IMR-90 (cell line): Measurements from ENCODE around the gene ENDOU. TPM values are rescaled to one million over a fixed set of nuclear protein-coding genes. Genes with fewer than 3 reads are reported as not detected.
A peak's percentile ranks its signal among the peaks of the same experiment; 100 is the strongest.

Experiments
- ATAC-seq: fragments of 200-7000 bp; cut with Tn5 transposase; 2 replicates; pipeline ENCODE4 v1.9.1; 2020; ENCODE audit warnings: low read depth, mild to moderate bottlenecking, moderate library complexity
- BruUV-seq: library from RNA; stranded (reverse); fragments of 400-500 nt; replicated peaks from 2 replicates; lab custom pipeline; 2021; lab: Mats Ljungman, UMichigan
- CTCF ChIA-PET: fragments of 300-600 bp; formaldehyde crosslinking; extraction: SDS; loops from one replicate; lab custom pipeline; 2021; ENCODE audit warnings: antibody characterized with exemption; lab: Yijun Ruan, JAX
- POLR2A ChIA-PET: fragments of 300-600 bp; sonication (Branson Sonifier 250); formaldehyde crosslinking; loops from one replicate; lab custom pipeline; 2022; ENCODE audit warnings: antibody characterized with exemption; ENCODE audit not compliant: unreplicated experiment; lab: Charles Lee
- DNase-seq: peaks from one replicate; pipeline ENCODE4 v3.0.0; 2013
- H2AFZ ChIP-seq: replicated peaks from 2 replicates; pipeline ENCODE3; 2013; ENCODE audit warnings: low read length, mild to moderate bottlenecking; ENCODE audit not compliant: poor library complexity
- H2AK5ac ChIP-seq: 2 replicates; pipeline ENCODE4 v1.6.1; 2013; ENCODE audit warnings: low read depth, low read length, inconsistent platforms
- H2AK9ac ChIP-seq: replicated peaks from 2 replicates; pipeline ENCODE3; 2013; ENCODE audit warnings: mild to moderate bottlenecking, low read depth, low read length, moderate library complexity; ENCODE audit not compliant: poor library complexity
- H2BK120ac ChIP-seq: 2 replicates; pipeline ENCODE4 v1.6.1; 2013; ENCODE audit warnings: low read depth, low read length, inconsistent platforms
- H2BK15ac ChIP-seq: 3 replicates; pipeline ENCODE4 v1.6.1; 2013; ENCODE audit warnings: low read depth, low read length, inconsistent platforms
- H2BK20ac ChIP-seq: 2 replicates; pipeline ENCODE4 v1.6.1; 2013; ENCODE audit warnings: low read depth, mild to moderate bottlenecking, inconsistent platforms, low read length, moderate library complexity
- H2BK5ac ChIP-seq: 2 replicates; pipeline ENCODE4 v1.6.1; 2013; ENCODE audit warnings: mild to moderate bottlenecking, low read depth, low read length, inconsistent platforms; ENCODE audit not compliant: poor library complexity, severe bottlenecking
- H3K14ac ChIP-seq: replicated peaks from 2 replicates; pipeline ENCODE4 v1.6.1; 2013; ENCODE audit warnings: low read depth, low read length, inconsistent platforms
- H3K18ac ChIP-seq: 2 replicates; pipeline ENCODE4 v1.6.1; 2013; ENCODE audit warnings: low read depth, low read length, control low read depth
- H3K23ac ChIP-seq: 2 replicates; pipeline ENCODE4 v1.6.1; 2013; ENCODE audit warnings: low read depth, low read length, inconsistent platforms
- H3K27ac ChIP-seq: 2 replicates; pipeline ENCODE4 v1.5.1; 2013; ENCODE audit warnings: mild to moderate bottlenecking, control low read depth, low read length; ENCODE audit not compliant: insufficient read depth
- H3K27me3 ChIP-seq: 2 replicates; pipeline ENCODE4 v1.6.1; 2013; ENCODE audit warnings: low read length; ENCODE audit not compliant: control insufficient read depth, insufficient read depth
- H3K36me3 ChIP-seq: 2 replicates; pipeline ENCODE4 v1.6.1; 2013; ENCODE audit warnings: low read length, mixed read lengths; ENCODE audit not compliant: control insufficient read depth, insufficient read depth
- H3K4ac ChIP-seq: 2 replicates; pipeline ENCODE4 v1.6.1; 2013; ENCODE audit warnings: low read depth, low read length, inconsistent platforms
- H3K4me1 ChIP-seq: 2 replicates; pipeline ENCODE4 v1.6.1; 2013; ENCODE audit warnings: low read length, mixed read lengths; ENCODE audit not compliant: control insufficient read depth, insufficient read depth
- H3K4me2 ChIP-seq: 2 replicates; pipeline ENCODE4 v1.6.1; 2013; ENCODE audit warnings: low read depth, mild to moderate bottlenecking, control low read depth, low read length, moderate library complexity
- H3K4me3 ChIP-seq: 2 replicates; pipeline ENCODE4 v1.5.1; 2013; ENCODE audit warnings: low read depth, mild to moderate bottlenecking, control low read depth, low read length, moderate library complexity; ENCODE audit not compliant: insufficient read depth
- H3K56ac ChIP-seq: 2 replicates; pipeline ENCODE4 v1.6.1; 2013; ENCODE audit warnings: low read length, inconsistent platforms; ENCODE audit not compliant: insufficient read depth; ENCODE audit errors: extremely low read depth
- H3K79me1 ChIP-seq, 2 experiments: 2 replicates each; pipeline ENCODE4 v1.6.1; 2013; ENCODE audit warnings: low read length in 2 of 2, inconsistent platforms in 1 of 2, low read depth in 1 of 2
- H3K9ac ChIP-seq: 2 replicates; pipeline ENCODE4 v1.6.1; 2013; ENCODE audit warnings: low read depth, low read length, control low read depth
- H3K9me1 ChIP-seq: 2 replicates; pipeline ENCODE4 v1.6.1; 2013; ENCODE audit warnings: low read length, inconsistent platforms; ENCODE audit not compliant: insufficient read depth
- H3K9me3 ChIP-seq: 2 replicates; pipeline ENCODE4 v1.6.1; 2013; ENCODE audit warnings: low read length; ENCODE audit not compliant: control insufficient read depth, insufficient read depth
- H4K20me1 ChIP-seq: 2 replicates; pipeline ENCODE4 v1.6.1; 2013; ENCODE audit warnings: low read length, inconsistent platforms; ENCODE audit not compliant: insufficient read depth
- H4K5ac ChIP-seq: 2 replicates; pipeline ENCODE4 v1.6.1; 2013; ENCODE audit warnings: mild to moderate bottlenecking, low read depth, low read length, control low read depth
- H4K8ac ChIP-seq, 2 experiments: 2 replicates each; pipeline ENCODE4 v1.6.1; 2013; ENCODE audit warnings: low read depth in 2 of 2, low read length in 2 of 2, control low read depth in 1 of 2, inconsistent platforms in 1 of 2
- H4K91ac ChIP-seq: 2 replicates; pipeline ENCODE4 v1.6.1; 2013; ENCODE audit warnings: low read depth, low read length, inconsistent platforms; ENCODE audit not compliant: insufficient read depth
- CEBPB ChIP-seq: IDR thresholded peaks from 2 replicates; pipeline ENCODE4 v1.6.1; 2012; ENCODE audit warnings: low read depth, low read length, improper control_type of control experiment
- FOS ChIP-seq: fragments of 150-350 bp; IDR thresholded peaks from 2 replicates; pipeline ENCODE4 v1.6.1; 2016; ENCODE audit warnings: low read depth, low read length
- MAFK ChIP-seq: IDR thresholded peaks from 2 replicates; pipeline ENCODE4 v1.6.1; 2012; ENCODE audit warnings: low read depth, low read length, improper control_type of control experiment
- NFE2L2 ChIP-seq: fragments of 150-350 bp; IDR thresholded peaks from 2 replicates; pipeline ENCODE4 v1.6.1; 2016; ENCODE audit warnings: low read depth, mild to moderate bottlenecking, low read length
- POLR2A ChIP-seq: IDR thresholded peaks from 2 replicates; pipeline ENCODE4 v1.6.1; 2012; ENCODE audit warnings: mild to moderate bottlenecking, low read depth, low read length
- RCOR1 ChIP-seq: IDR thresholded peaks from 2 replicates; pipeline ENCODE4 v1.6.1; 2012; ENCODE audit warnings: mild to moderate bottlenecking, low read length, improper control_type of control experiment; ENCODE audit not compliant: insufficient replicate concordance
- SMC3 ChIP-seq: fragments of 150-350 bp; IDR thresholded peaks from 2 replicates; pipeline ENCODE4 v1.6.1; 2016; ENCODE audit warnings: low read depth, mild to moderate bottlenecking, antibody characterized with exemption, low read length, moderate library complexity
- WGBS, 2 experiments: methylation state at CpG; one replicate each; pipeline versions ENCODE4 v1.1.5 to v1.1.7; 2013; ENCODE audit warnings: missing lambda C conversion rate in 2 of 2; ENCODE audit not compliant: insufficient read length in 1 of 2; ENCODE audit errors: extremely low coverage in 2 of 2; 5-methylcytosine and 5-hydroxymethylcytosine counted together
- dilution Hi-C: fragments of 300-500 bp; cut with HindIII; formaldehyde crosslinking; loops from one replicate; pipeline ENCODE4 v1.14.3; 2018; ENCODE audit warnings: low sequenced_read_pairs; ENCODE audit not compliant: unreplicated experiment
- in situ Hi-C: fragments of 300-500 bp; cut with MboI; formaldehyde crosslinking; loops from 3 replicates; pipeline ENCODE4 v1.14.3; 2019; ENCODE audit warnings: low sequenced_read_pairs, inconsistent platforms, mixed read lengths
- intact Hi-C: fragments of 100-400 bp; cut with micrococcal nuclease; formaldehyde crosslinking; loops from 2 replicates; pipeline ENCODE4 v1.10.0; 2022
- polyA plus RNA-seq, 3 experiments: library from polyadenylated mRNA; depleted of rRNA; stranded (reverse); fragments of >200 nt; gene quantifications; 2 replicates each; pipeline ENCODE4 v1.2.3, GENCODE V29; 2012; ENCODE audit warnings: low replicate concordance in 1 of 3
- total RNA-seq: library from RNA; depleted of rRNA; stranded (reverse); fragments of >200 nt; gene quantifications from 2 replicates; pipeline ENCODE4 v1.2.3, GENCODE V29; 2012
- TF ChIP-seq, protein P1 (sequence below): conservative IDR thresholded peaks from 2 replicates; pipeline ENCODE4 v1.5.1; 2012; ENCODE audit warnings: mild to moderate bottlenecking, low read depth, low read length, improper control_type of control experiment

The ENDOU gene
- total and polyA plus RNA-seq, 2 of the 4 experiments (the other 2 are of a cell fraction) = under 0.01 to 0.09 TPM

DNA sequence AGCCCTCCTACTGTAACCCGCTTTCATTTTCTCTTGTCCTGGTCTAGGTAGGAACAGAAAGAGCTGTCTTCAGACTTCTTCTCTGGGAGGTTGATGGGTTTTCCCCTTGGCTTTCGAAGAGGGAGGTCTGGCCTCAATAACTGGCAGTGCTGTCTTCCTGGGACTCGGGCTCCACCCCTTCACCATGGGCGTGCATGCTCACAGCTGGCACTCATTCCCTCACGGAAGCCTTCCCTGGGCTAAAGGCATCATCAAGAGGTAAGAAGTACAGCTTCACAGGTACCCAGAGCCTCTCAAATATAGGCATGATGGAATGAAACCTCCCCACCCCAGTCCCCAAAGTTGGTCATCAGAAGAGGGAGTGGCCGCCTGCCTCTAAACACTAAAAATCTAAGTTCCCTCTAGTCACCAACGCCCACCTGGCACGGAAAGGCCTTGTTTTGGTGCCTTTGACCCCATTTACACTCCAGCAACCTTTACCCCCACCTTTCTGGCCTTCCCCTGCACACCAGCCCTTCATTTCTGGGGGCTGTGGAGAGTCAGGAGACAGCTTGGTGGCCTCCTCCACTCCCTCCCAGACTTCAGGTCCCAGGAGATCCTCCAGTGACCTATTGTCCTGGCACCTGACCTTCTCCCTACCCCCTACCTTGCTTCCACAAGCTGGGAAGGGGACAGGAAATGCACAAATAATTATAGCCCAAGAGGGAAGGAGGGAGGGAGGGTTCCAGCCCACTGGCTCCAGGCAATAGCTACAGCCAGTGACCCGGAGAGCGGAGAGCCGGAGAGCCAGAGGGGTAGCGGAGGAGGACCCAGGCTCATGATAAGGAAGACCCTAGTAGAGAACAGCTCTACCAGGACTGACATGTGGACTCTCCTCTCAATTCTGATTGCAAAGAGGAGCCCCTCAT lies 30.6 kb upstream of the ENDOU start (continued):
- TF ChIP-seq SMC3 (no peak), POLR2A (no peak)

DNA sequence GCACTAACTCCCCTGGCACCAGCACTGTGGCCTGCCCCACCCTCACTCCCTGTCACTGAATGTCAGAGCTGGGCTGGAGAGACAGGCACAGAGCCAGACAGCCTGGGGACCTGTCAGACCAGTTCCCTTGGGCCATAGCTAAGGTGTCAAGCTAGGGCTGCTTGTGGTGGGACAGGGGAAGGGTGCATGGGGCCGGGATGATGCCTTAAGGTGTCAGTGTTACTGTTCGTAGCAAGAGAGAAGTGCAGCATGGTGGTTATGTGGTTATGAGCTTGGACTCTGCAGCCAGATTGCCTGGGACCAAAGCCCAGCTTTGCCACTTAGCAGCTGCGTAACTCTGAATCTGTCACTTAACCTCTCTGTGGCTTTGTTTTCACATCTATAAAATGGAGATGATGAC lies 29.6 kb upstream of the ENDOU start:
- dilution Hi-C loops = no loop called here
- Histone ChIP-seq H2BK15ac (no peak overlapping the region), H2BK5ac (no peak overlapping the region), H3K23ac (no peak overlapping the region), H2AK5ac (0 out of 2 replicates have a peak overlapping the region, but pooled peaks have one; percentile 9), H2AFZ (no peak overlapping the region), H4K5ac (no peak overlapping the region), H3K4ac (no peak overlapping the region; the same call in 1 of the 2 replicates), H3K4me3 (no peak overlapping the region), H4K20me1 (no peaks in the 10 kb centered on the region), H2BK20ac (no peak overlapping the region), H2BK120ac (no peak overlapping the region), H3K79me1 (no peaks in the 10 kb centered on the region), H3K9me3 (no peaks in the 10 kb centered on the region), H3K27me3 (no peaks in the 10 kb centered on the region), H3K56ac (no peak overlapping the region), H3K4me2 (no peak overlapping the region), H3K9ac (no peak overlapping the region), H4K8ac (no peak overlapping the region), H2AK9ac (no peak overlapping the region), H3K36me3 (no peaks in the 10 kb centered on the region), H3K4me1 (peaks cover 21% of the 10 kb centered on the region), H3K9me1 (peaks cover 13% of the 10 kb centered on the region; the same call in 1 of the 2 replicates), H3K18ac (no peak overlapping the region), H3K27ac (no peak overlapping the region), H4K91ac (no peak overlapping the region), H3K14ac (no peak overlapping the region)
- BruUV-seq = no TSS peak
- 100% methylated on average over 1 of the region's 3 CpGs; no CpG with 5 or more reads in 1 of the 2 experiments for WGBS, 2 experiments
- in situ Hi-C loops = no loop called here
- TF ChIP-seq, protein P1, sequence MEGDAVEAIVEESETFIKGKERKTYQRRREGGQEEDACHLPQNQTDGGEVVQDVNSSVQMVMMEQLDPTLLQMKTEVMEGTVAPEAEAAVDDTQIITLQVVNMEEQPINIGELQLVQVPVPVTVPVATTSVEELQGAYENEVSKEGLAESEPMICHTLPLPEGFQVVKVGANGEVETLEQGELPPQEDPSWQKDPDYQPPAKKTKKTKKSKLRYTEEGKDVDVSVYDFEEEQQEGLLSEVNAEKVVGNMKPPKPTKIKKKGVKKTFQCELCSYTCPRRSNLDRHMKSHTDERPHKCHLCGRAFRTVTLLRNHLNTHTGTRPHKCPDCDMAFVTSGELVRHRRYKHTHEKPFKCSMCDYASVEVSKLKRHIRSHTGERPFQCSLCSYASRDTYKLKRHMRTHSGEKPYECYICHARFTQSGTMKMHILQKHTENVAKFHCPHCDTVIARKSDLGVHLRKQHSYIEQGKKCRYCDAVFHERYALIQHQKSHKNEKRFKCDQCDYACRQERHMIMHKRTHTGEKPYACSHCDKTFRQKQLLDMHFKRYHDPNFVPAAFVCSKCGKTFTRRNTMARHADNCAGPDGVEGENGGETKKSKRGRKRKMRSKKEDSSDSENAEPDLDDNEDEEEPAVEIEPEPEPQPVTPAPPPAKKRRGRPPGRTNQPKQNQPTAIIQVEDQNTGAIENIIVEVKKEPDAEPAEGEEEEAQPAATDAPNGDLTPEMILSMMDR = no peak
- no peak for TF ChIP-seq MAFK
- no peak for TF ChIP-seq FOS
- no peak for TF ChIP-seq RCOR1
- TF ChIP-seq SMC3 = no peak
- TF ChIP-seq NFE2L2 = no peak
- TF ChIP-seq CEBPB = no peak
- intact Hi-C loops = no loop called here
- no peak for DNase-seq
- ATAC-seq = no peak
- ChIA-PET CTCF (interaction anchor here (0.8 kb wide), 1 partner anchor 12 kb away, joined by 3 read pairs; no protein-coding TSS in a partner anchor), POLR2A (no interaction called here)
